Measurements from ENCODE around the gene ACOT12. TPM values are rescaled to one million over a fixed set of nuclear protein-coding genes. Genes with fewer than 3 reads are reported as not detected.
"Not testable (repeated sequence)": the region's sequence is repeated elsewhere in the genome, so short reads cannot be mapped to it uniquely, and the experiment has no call there.

The ACOT12 gene
- total and polyA plus RNA-seq, 9 of the 15 experiments (the other 6 are each of a cell fraction or from before 2014, with no cell fraction given): 0.03 TPM; not detected in 8

DNA sequence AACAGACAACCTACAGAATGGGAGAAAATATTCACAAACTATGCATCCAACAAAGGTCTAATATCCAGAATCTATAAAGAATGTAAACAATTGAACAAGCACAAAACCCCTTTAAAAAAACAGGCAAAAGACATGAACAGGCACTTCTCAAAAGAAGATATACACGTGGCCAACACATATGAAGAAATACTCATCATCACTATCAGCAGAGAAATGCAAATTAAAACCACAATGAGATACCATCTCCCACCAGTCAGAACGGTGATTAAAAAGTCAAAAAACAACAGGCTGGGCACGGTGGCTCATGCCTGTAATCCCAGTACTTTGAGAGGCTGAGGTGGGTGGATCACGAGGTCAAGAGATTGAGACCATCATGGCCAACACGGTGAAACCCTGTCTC, 99.9 kb downstream of the ACOT12 start:
- H3K36me3 ChIP-seq (ENCODE audit: control insufficient read depth, insufficient read depth, low read length); H3K4me2 ChIP-seq (ENCODE audit: insufficient read depth, low read length); POLR2A ChIA-PET; intact Hi-C loops (cut with micrococcal nuclease); H3K4me3 ChIP-seq; H3K9me3 ChIP-seq (replicated peaks; ENCODE audit: control insufficient read depth, insufficient read depth, low read depth, low read length); CTCF ChIA-PET (ENCODE audit: low intra/inter-chr PET ratio); DNase-seq (ENCODE audit: extremely low read depth in 1 of 4, low spot score in 3 of 4); FAIRE-seq; H2AFZ ChIP-seq (ENCODE audit: low read depth, low read length); ATAC-seq; H3K9ac ChIP-seq (ENCODE audit: insufficient read depth in 1 of 2, low read depth in 2 of 2, low read length in 2 of 2); H4K20me1 ChIP-seq (replicated peaks; ENCODE audit: control insufficient read depth, insufficient read depth, low read length); H3K4me1 ChIP-seq (replicated peaks in 1 of 2; ENCODE audit: control insufficient read depth in 2 of 2, insufficient read depth in 2 of 2, low read length in 2 of 2); H3K9me1 ChIP-seq (ENCODE audit: control insufficient read depth, insufficient read depth, low read length); BruUV-seq (replicated peaks); H3K27me3 ChIP-seq (ENCODE audit: control insufficient read depth in 2 of 2, insufficient read depth in 2 of 2, low read length in 2 of 2); H3K27ac ChIP-seq (ENCODE audit: extremely low read depth, low read depth, low read length); in situ Hi-C loops (cut with MboI): not testable (repeated sequence)
- TF ChIP-seq TRIM24 (IDR thresholded peaks at IDR 0.05): 0 out of 4 replicates have a peak, but pooled peaks of 1 of the 2 experiments have one; percentile 19
- TF ChIP-seq, protein P1, sequence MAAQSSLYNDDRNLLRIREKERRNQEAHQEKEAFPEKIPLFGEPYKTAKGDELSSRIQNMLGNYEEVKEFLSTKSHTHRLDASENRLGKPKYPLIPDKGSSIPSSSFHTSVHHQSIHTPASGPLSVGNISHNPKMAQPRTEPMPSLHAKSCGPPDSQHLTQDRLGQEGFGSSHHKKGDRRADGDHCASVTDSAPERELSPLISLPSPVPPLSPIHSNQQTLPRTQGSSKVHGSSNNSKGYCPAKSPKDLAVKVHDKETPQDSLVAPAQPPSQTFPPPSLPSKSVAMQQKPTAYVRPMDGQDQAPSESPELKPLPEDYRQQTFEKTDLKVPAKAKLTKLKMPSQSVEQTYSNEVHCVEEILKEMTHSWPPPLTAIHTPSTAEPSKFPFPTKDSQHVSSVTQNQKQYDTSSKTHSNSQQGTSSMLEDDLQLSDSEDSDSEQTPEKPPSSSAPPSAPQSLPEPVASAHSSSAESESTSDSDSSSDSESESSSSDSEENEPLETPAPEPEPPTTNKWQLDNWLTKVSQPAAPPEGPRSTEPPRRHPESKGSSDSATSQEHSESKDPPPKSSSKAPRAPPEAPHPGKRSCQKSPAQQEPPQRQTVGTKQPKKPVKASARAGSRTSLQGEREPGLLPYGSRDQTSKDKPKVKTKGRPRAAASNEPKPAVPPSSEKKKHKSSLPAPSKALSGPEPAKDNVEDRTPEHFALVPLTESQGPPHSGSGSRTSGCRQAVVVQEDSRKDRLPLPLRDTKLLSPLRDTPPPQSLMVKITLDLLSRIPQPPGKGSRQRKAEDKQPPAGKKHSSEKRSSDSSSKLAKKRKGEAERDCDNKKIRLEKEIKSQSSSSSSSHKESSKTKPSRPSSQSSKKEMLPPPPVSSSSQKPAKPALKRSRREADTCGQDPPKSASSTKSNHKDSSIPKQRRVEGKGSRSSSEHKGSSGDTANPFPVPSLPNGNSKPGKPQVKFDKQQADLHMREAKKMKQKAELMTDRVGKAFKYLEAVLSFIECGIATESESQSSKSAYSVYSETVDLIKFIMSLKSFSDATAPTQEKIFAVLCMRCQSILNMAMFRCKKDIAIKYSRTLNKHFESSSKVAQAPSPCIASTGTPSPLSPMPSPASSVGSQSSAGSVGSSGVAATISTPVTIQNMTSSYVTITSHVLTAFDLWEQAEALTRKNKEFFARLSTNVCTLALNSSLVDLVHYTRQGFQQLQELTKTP (IDR thresholded peaks at IDR 0.05; ENCODE audit: low read depth in 1 of 2, partially characterized antibody in 2 of 2): peak in 1 of 2 experiments; percentile 86
- WGBS (ENCODE audit: insufficient coverage, low coverage, missing lambda C conversion rate): 48% methylated on average over 5 of the region's 5 CpGs
- H3K79me2 ChIP-seq (ENCODE audit: control insufficient read depth, insufficient read depth, low read length): peaks cover 19% of the 10 kb centered on the region; the same call in 2 of the 3 replicates

All from K562 (cell line).